GM21737 (cell line): ENCODE data around the gene C1QTNF9B.

ENCODE experiments used
- ATAC-seq: cut with Tn5 transposase; IDR thresholded peaks from one replicate; pipeline ENCODE4 v1.9.1; 2021; ENCODE audit warnings: mild to moderate bottlenecking, moderate library complexity; ENCODE audit not compliant: unreplicated experiment

The C1QTNF9B gene

GRCh38 chr13:23861310-23861709 lies 36.0 kb downstream of the C1QTNF9B start:
- ATAC-seq = no peak

DNA sequence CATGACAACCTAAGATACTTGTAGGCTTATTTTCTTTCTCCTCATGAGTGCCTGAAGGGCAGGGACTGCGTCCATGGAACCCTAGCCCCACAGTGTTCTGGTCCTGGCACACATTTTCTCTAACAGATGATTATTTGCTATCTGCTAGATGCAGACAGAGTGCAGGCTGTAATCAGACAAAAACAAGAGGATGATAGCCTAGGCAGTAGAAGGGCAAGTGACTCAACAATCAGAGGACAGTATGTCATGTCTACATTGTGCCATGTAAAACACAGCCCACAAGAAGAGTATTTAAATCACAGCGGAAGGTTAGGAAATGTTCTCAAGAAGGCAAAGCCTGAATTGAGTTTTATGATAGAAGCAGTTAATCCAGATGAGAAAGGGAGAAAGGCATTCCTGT lies 37.4 kb downstream of the C1QTNF9B start:
- no peak for ATAC-seq

- no peak for ATAC-seq
Observed at GRCh38 chr13:23859455-23859854, 37.8 kb downstream of the C1QTNF9B start.

DNA sequence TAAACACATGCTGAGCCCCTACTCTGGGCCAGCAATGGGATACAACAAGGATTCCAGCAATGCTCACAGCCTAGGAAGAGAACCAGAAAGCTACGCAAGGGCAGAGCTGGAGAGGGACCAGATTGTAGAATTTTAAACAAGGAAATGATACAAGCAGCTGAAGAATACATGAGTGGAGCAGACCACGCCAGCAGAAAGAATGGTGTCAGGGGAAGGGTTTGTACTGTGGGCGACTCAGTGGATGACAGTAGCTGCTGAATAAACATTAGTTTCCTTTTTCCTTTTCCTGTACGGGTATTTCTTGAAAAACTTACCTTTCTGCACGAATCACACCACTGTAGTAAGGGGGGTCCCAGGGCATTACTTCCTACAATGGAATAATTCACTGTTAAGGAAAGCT lies 38.8 kb downstream of the C1QTNF9B start:
- no peak for ATAC-seq

DNA sequence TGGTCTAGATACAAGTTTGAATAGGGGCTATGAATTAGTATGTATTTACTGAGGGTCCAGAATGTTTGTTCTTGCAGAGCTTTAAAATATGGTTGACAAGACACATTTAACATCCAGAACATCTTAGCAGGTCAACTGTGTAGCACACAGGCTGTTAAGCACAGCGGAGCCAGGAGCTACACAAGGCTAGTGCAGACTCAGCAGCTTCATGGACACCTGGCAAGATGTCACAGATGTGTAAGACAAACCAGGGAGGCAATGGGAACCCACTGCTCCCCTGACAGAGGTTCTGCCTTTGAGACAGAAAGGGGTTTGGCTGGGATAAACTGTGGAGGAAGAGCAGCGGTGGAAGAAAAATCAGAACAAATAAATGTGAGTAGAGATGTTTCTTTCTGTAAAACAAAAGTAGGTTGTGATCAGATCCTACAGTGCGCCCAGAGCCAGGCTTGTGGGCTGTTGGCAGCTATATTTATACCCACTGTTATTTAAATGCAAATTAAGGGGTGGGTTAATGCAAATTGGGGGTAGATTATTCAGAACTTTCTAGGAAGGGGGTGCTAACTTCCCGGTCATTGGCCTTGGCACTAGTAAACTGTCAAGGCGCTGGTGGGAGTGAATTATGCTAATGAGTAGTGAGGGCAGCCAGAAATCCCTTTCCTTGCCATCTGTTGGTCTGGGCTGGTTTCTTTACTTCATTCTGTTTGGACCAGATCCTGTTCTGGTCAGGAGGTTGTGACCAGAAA lies 41.1 kb downstream of the C1QTNF9B start:
- ATAC-seq = no peak

- no peak for ATAC-seq
Observed at GRCh38 chr13:23855360-23855759, 41.9 kb downstream of the C1QTNF9B start.

DNA sequence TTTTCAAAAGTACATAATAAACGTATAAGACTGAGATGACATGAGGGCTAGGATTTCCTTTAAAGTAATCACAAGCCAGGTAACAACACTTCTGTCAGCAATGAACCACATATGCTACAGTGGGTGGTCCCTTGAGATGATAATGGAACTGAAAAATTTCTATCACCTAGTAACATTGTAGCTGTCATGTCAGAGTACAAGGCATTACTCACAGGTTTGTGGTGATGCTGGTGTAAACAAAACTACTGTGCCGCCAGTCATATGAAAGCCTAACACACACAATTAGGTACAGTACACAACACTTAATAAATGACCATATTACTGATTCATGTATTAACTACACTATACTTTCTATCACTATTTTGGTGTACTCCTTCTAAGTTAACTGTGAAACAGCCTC lies 45.0 kb downstream of the C1QTNF9B start:
- ATAC-seq = no peak

DNA sequence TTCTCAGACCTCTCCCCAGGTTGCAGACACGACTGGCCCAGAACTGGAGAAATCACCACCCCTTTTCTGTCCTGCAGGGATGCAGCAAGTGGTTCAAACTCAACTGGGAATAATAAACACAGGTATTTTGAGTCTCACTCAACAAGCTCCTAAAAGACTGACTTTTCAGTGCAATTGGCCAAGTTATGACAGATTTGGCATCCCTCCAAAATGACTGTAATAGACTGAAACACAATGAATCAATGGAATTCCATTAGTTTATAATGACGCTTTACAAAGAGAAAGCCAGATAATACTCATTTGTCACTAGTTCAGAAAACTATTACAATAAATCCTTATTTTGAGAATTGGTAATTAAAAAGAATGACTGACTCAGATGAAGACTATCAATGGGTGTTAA lies 46.2 kb downstream of the C1QTNF9B start:
- no peak for ATAC-seq

DNA sequence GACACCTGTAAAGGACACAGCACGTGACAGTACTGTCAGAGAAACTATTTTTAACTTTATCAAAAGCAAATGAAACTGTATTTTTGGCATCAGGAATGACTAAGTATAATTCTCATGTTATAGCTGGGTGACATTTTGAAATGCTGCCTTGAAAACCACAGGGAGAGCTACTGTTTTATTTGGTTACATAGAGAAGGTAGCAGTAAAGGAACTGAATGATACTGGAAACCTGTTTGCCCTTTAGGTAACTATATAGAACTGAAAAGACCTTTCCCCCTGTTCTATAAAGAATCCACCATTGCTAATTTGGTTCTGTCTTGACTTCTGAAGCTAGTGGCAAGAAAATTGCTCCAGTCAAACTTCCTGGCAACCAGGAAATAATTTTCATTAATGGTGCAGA lies 47.2 kb downstream of the C1QTNF9B start:
- ATAC-seq = no peak

DNA sequence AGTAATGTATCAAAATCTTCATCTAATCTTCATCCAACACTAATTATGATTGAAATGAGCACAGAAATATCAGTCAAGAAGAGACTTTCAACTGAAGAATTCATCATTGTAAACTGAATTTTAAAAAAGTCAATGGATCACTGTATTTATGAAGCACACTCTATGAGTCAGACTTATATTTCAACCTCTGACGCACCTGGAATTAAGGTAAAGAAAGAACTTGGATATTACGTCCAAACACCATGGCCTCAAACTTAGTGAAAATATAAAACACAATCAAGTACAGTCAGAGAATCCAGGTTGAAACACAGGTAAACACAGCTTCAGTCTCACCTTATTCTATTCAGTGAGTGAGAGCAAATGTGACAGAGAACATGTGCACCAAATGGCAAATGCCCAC lies 47.6 kb downstream of the C1QTNF9B start:
- no peak for ATAC-seq

- ATAC-seq = no peak
Observed at GRCh38 chr13:23848646-23849141, 48.6 kb downstream of the C1QTNF9B start.

- ATAC-seq = no peak
Observed at GRCh38 chr13:23848019-23848418, 49.3 kb downstream of the C1QTNF9B start.

DNA sequence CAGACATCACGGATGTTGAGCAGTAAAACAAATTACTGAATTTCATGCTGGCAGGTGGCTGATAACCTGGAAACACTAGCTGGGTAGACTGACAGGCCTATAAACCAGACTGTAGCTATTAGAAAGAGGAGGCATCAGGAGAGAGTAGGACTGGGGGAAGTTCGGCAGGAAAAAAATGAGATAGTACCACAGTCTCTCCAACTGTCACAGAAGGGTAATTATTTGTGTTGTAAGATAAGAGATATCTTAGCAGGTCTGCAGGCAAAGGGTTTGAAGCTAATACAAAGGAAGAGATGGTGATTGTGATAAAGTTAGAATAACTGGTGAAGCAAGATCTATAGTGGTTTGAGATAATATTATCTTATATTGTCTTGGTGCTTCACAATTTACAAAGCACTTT lies 49.8 kb downstream of the C1QTNF9B start:
- no peak for ATAC-seq

GRCh38 chr13:23845105-23845725 lies 52.1 kb downstream of the C1QTNF9B start:
- no peak for ATAC-seq

DNA sequence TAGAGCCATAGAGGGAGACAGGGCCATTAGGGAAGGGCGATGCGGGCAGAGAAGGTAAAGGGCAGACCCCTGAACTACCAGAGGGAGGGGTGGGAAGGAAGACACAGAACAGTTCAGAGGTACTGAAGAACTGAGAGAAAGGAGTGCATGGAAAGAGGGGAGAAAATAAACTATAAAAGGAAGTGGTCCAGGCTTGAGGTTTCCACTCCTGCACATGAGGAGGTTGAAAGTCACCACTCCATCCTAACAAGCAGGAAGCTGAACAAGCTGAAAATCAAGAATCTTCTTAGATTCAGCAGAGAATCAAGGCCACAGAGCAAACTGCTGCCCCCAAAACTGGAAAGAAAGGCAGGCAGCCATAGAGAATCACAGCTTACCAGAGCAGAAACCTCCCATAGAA lies 53.2 kb downstream of the C1QTNF9B start:
- ATAC-seq = no peak

DNA sequence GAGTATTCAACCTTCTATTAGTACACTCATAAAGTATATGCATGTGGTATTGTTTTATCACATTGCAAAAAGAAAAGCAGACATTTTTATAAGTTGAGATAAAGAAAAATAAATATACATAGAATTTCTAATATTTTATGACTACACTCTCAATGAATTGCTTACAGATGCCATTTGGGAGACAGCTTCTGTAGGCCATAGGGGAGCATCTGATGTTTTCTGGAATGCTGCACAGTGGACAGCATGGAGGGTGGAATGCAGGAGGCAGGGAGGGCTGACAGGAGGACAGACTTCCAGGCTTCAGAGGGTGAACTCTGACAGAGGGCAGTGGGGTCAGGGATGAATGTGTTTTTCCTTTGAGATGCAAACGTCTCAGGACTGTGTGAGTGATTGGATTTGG lies 53.9 kb downstream of the C1QTNF9B start:
- no peak for ATAC-seq

- no peak for ATAC-seq
Observed at GRCh38 chr13:23842406-23842805, 54.9 kb downstream of the C1QTNF9B start.
